Lung (tissue), 12 donors: ENCODE measurements around the gene GPR153. TPM values are rescaled to one million over a fixed set of nuclear protein-coding genes. Genes with fewer than 3 reads are reported as not detected.

Source experiments
- ATAC-seq: fragments of 200-7000 bp; cut with Tn5 transposase; one replicate; pipeline ENCODE4 v1.9.1; 2020; ENCODE audit warnings: moderate number of reproducible peaks; ENCODE audit not compliant: insufficient read depth, low FRiP score
- DNase-seq, 3 donors: peaks; one replicate each; pipeline ENCODE4 v3.0.0-alpha.2; 2013 to 2017
- H3K27ac ChIP-seq, 2 donors: one replicate each; pipeline ENCODE4 v1.5.1; 2013; ENCODE audit warnings: mild to moderate bottlenecking in 2 of 2, moderate library complexity in 2 of 2, control low read depth in 1 of 2, inconsistent platforms in 1 of 2, low read depth in 1 of 2, low read length in 1 of 2
- H3K27me3 ChIP-seq, 3 donors: one replicate each; pipeline ENCODE4 v1.5.1; 2013; ENCODE audit warnings: low read length in 2 of 3; ENCODE audit not compliant: control insufficient read depth in 3 of 3, insufficient read depth in 3 of 3
- H3K36me3 ChIP-seq, 4 donors: one replicate each; pipeline ENCODE4 v1.5.1; 2013; ENCODE audit warnings: low read length in 4 of 4, mild to moderate bottlenecking in 1 of 4, moderate library complexity in 1 of 4; ENCODE audit not compliant: control insufficient read depth in 4 of 4, insufficient read depth in 4 of 4
- H3K4me1 ChIP-seq, 5 donors: one replicate each; pipeline ENCODE4 v1.5.1; 2013; ENCODE audit warnings: low read length in 5 of 5, mild to moderate bottlenecking in 2 of 5, moderate library complexity in 1 of 5; ENCODE audit not compliant: control insufficient read depth in 5 of 5, insufficient read depth in 5 of 5
- H3K4me3 ChIP-seq: one replicate; pipeline ENCODE4 v1.5.1; 2013; ENCODE audit warnings: mild to moderate bottlenecking, control low read depth, moderate library complexity
- H3K9ac ChIP-seq, 2 donors: one replicate each; pipeline ENCODE4 v1.5.1; 2013; ENCODE audit warnings: low read length in 2 of 2, control low read depth in 1 of 2; ENCODE audit not compliant: insufficient read depth in 1 of 2
- H3K9me3 ChIP-seq, 4 donors: one replicate each; pipeline ENCODE4 v1.5.1; 2013; ENCODE audit warnings: low read length in 3 of 4, mild to moderate bottlenecking in 1 of 4, moderate library complexity in 1 of 4; ENCODE audit not compliant: control insufficient read depth in 4 of 4, insufficient read depth in 3 of 4
- CTCF ChIP-seq: IDR thresholded peaks from 2 replicates; pipeline ENCODE4 v1.5.1; 2012; ENCODE audit warnings: mild to moderate bottlenecking; ENCODE audit errors: control extremely low read depth, extremely low read depth
- WGBS, 2 donors: extraction: QIAGEN DNeasy Blood & Tissue Kit; methylation state at CpG; one replicate each; pipeline ENCODE4 v1.1.7; 2013; 5-methylcytosine and 5-hydroxymethylcytosine counted together
- polyA plus RNA-seq, 2 donors: library from polyadenylated mRNA; stranded (reverse); fragments of 200-250 nt; gene quantifications; one replicate each; pipeline ENCODE4 v1.2.1, GENCODE V29; 2013
- total RNA-seq, 2 donors: library from RNA; depleted of rRNA in 1 of 2; stranded (reverse); fragments of >200 nt in 1 of 2; gene quantifications; one replicate each; pipeline ENCODE4 v1.2.1, GENCODE V29; 2014 to 2021
- donor health status: control.
- donor health status: control.
- donor health status: Bipolar disorder and iron deficiency.
- donor health status: healthy.
- donor health status: DM: yes; HTN: yes; CAD: no.

The GPR153 gene
- total and polyA plus RNA-seq, 4 donors: 3.2 to 17.0 (median 6.2) TPM

GRCh38 chr1:6279066-6279465, 18.2 kb upstream of the GPR153 start:
- Histone ChIP-seq H3K9ac (no peak overlapping the region), H3K4me3 (no peak overlapping the region), H3K27me3 (no peaks in the 10 kb centered on the region), H3K27ac (no peak overlapping the region), H3K9me3 (no peaks in the 10 kb centered on the region), H3K4me1 (peaks cover 0 to 15% (median 0%) of the 10 kb centered on the region in 5 donors), H3K36me3 (peaks cover 0 to 2% (median 0%) of the 10 kb centered on the region in 4 donors)
- DNase-seq: no peak
- no peak for ATAC-seq
- no peak for TF ChIP-seq CTCF
- WGBS, 2 donors: 92 to 94% methylated on average over 10 of the region's 10 CpGs

GRCh38 chr1:6278263-6278662, 17.4 kb upstream of the GPR153 start:
- Histone ChIP-seq H3K4me1 (peaks cover 0 to 15% (median 0%) of the 10 kb centered on the region in 5 donors), H3K36me3 (peaks cover 0 to 2% (median 0%) of the 10 kb centered on the region in 4 donors), H3K4me3 (no peak overlapping the region), H3K9ac (no peak overlapping the region), H3K9me3 (no peaks in the 10 kb centered on the region), H3K27me3 (no peaks in the 10 kb centered on the region), H3K27ac (no peak overlapping the region)
- 88 to 91% methylated on average over 9 of the region's 9 CpGs for WGBS, 2 donors
- ATAC-seq: no peak
- DNase-seq: no peak
- TF ChIP-seq CTCF: no peak

- no peak overlapping the region for H3K27ac ChIP-seq
- 93 to 94% methylated on average over 19 to 20 of the region's 20 CpGs for WGBS, 2 donors
Observed at GRCh38 chr1:6276811-6277555, 16.1 kb upstream of the GPR153 start.

More at GRCh38 chr1:6276811-6277555, 16.1 kb upstream of the GPR153 start:
- Histone ChIP-seq H3K36me3 (peaks cover 0 to 2% (median 0%) of the 10 kb centered on the region in 4 donors), H3K4me1 (peaks cover 0 to 20% (median 0%) of the 10 kb centered on the region in 5 donors), H3K27me3 (no peaks in the 10 kb centered on the region), H3K4me3 (no peak overlapping the region), H3K9me3 (peaks cover 0 to 2% (median 0%) of the 10 kb centered on the region in 4 donors), H3K9ac (no peak overlapping the region)
- DNase-seq (no peak), ATAC-seq (no peak)
- no peak for TF ChIP-seq CTCF
